Motor neuron (in vitro differentiated cells): Measurements from ENCODE around the gene ECI2. TPM values are rescaled to one million over a fixed set of nuclear protein-coding genes. Genes with fewer than 3 reads are reported as not detected.
"Not testable (repeated sequence)": the region's sequence is repeated elsewhere in the genome, so short reads cannot be mapped to it uniquely, and the experiment has no call there.

Experiments
- ATAC-seq, 8 experiments: fragments of 200-7000 bp; cut with Tn5 transposase; replicated peaks in 6 of 8; 2 replicates each; pipeline ENCODE4 v1.8.0; 2021; ENCODE audit warnings: mild to moderate bottlenecking in 8 of 8, moderate library complexity in 8 of 8
- H3K27ac ChIP-seq, 2 donors: fragments of 250-450 bp; sonication (Bioruptor Pico); 2 replicates each; pipeline ENCODE4 v1.9.0; 2021; ENCODE audit warnings: antibody characterized with exemption in 2 of 2, mild to moderate bottlenecking in 2 of 2, moderate library complexity in 1 of 2
- H3K4me1 ChIP-seq, 2 donors: fragments of 250-450 bp; sonication (Bioruptor Pico); replicated peaks in 1 of 2; 2 replicates each; pipeline ENCODE4 v1.6.1; 2021; ENCODE audit warnings: antibody characterized with exemption in 2 of 2, mild to moderate bottlenecking in 2 of 2, moderate library complexity in 1 of 2
- H3K4me3 ChIP-seq, 5 donors: fragments of 250-450 bp; sonication (Bioruptor Pico); 2 replicates each; pipeline ENCODE4 v1.9.0; 2021; ENCODE audit warnings: antibody characterized with exemption in 5 of 5, mild to moderate bottlenecking in 5 of 5, moderate library complexity in 4 of 5
- WGBS, 10 experiments: fragments of 450-650 bp; shearing (Covaris generic); methylation state at CpG; one replicate each; pipeline ENCODE4 v1.0.0; 2022; 5-methylcytosine and 5-hydroxymethylcytosine counted together
- in situ Hi-C, 9 experiments: fragments of 400-800 bp; cut with MboI; loops; one replicate each; pipeline ENCODE4 v1.15.0; 2021; ENCODE audit warnings: low sequenced_read_pairs in 9 of 9, low pct_unique_long_range_greater_than_20kb in 2 of 9; ENCODE audit not compliant: unreplicated experiment in 9 of 9
- total RNA-seq, 8 experiments: library from RNA; unstranded; fragments of 300-600 nt; gene quantifications; 2 replicates each; pipeline versions ENCODE4 v1.2.3 to v1.2.4, GENCODE V29; 2022

The ECI2 gene
- total RNA-seq, 8 experiments from 2014 or later: 22.5 to 76.5 (median 40.2) TPM

- ATAC-seq: no peak
- no peak overlapping the region for H3K4me3 ChIP-seq
- WGBS, 10 experiments: 93 to 100% (median 98%) methylated on average over 2 to 3 of the region's 3 CpGs
- no peaks in the 10 kb centered on the region for H3K4me1 ChIP-seq
- in situ Hi-C loops: no loop called here
- no peak overlapping the region for H3K27ac ChIP-seq
Observed at GRCh38 chr6:4112366-4112765, 23.0 kb downstream of the ECI2 start.

- in situ Hi-C loops, H3K4me3 ChIP-seq, H3K27ac ChIP-seq, ATAC-seq, H3K4me1 ChIP-seq: not testable (repeated sequence)
- 64 to 100% (median 81%) methylated on average over 1 to 4 of the region's 4 CpGs for WGBS, 10 experiments
Observed at GRCh38 chr6:4109363-4109815, 26.0 kb downstream of the ECI2 start.

GRCh38 chr6:4108561-4109093 is 26.7 kb downstream of the ECI2 start:
- in situ Hi-C loops: no loop called here
- 50 to 92% (median 86%) methylated on average over 2 to 9 of the region's 9 CpGs for WGBS, 10 experiments
- Histone ChIP-seq H3K4me3 (no peak overlapping the region), H3K4me1 (no peaks in the 10 kb centered on the region), H3K27ac (no peak overlapping the region)
- ATAC-seq: no peak

- Histone ChIP-seq H3K4me3 (no peak overlapping the region), H3K4me1 (no peaks in the 10 kb centered on the region), H3K27ac (no peak overlapping the region)
- in situ Hi-C loops: no loop called here
- no peak for ATAC-seq
- 13 to 90% (median 75%) methylated on average over 1 to 2 of the region's 2 CpGs; no CpG with 5 or more reads in 1 of the 10 experiments for WGBS, 10 experiments
Observed at GRCh38 chr6:4107873-4108272, 27.5 kb downstream of the ECI2 start.

GRCh38 chr6:4105980-4106536 is 29.3 kb downstream of the ECI2 start:
- in situ Hi-C loops: no loop called here
- H3K4me3 ChIP-seq: no peak overlapping the region
- H3K4me1 ChIP-seq: no peaks in the 10 kb centered on the region
- ATAC-seq: no peak
- 53 to 89% (median 76%) methylated on average over 1 to 4 of the region's 4 CpGs for WGBS, 10 experiments
- H3K27ac ChIP-seq: no peak overlapping the region

GRCh38 chr6:4103929-4104328 is 31.4 kb downstream of the ECI2 start:
- in situ Hi-C loops: no loop called here
- Histone ChIP-seq H3K27ac (no peak overlapping the region), H3K4me3 (no peak overlapping the region), H3K4me1 (no peaks in the 10 kb centered on the region)
- no peak for ATAC-seq
- 60 to 93% (median 85%) methylated on average over 1 to 3 of the region's 5 CpGs; no CpG with 5 or more reads in 4 of the 10 experiments for WGBS, 10 experiments

GRCh38 chr6:4102687-4103244 is 32.6 kb downstream of the ECI2 start:
- H3K27ac ChIP-seq: no peak overlapping the region
- peak in 2 of 8 experiments; percentile 50 to 86 for ATAC-seq
- in situ Hi-C loops: no loop called here
- no peaks in the 10 kb centered on the region for H3K4me1 ChIP-seq
- 48 to 80% (median 68%) methylated on average over 2 to 6 of the region's 6 CpGs for WGBS, 10 experiments
- H3K4me3 ChIP-seq: no peak overlapping the region

GRCh38 chr6:4101298-4101697 is 34.1 kb downstream of the ECI2 start:
- Histone ChIP-seq H3K4me1 (no peaks in the 10 kb centered on the region), H3K4me3 (no peak overlapping the region), H3K27ac (no peak overlapping the region)
- in situ Hi-C loops: no loop called here
- no peak for ATAC-seq
- WGBS, 10 experiments: 17 to 90% (median 78%) methylated on average over 1 to 3 of the region's 3 CpGs; no CpG with 5 or more reads in 1 of the 10 experiments

GRCh38 chr6:4100655-4101054 is 34.7 kb downstream of the ECI2 start:
- in situ Hi-C loops: no loop called here
- Histone ChIP-seq H3K4me3 (no peak overlapping the region), H3K27ac (no peak overlapping the region), H3K4me1 (no peaks in the 10 kb centered on the region)
- 37 to 100% (median 78%) methylated on average over 1 to 5 of the region's 5 CpGs; no CpG with 5 or more reads in 1 of the 10 experiments for WGBS, 10 experiments
- ATAC-seq: no peak

- no peaks in the 10 kb centered on the region for H3K4me1 ChIP-seq
- no peak for ATAC-seq
- no peak overlapping the region for H3K4me3 ChIP-seq
- in situ Hi-C loops: no loop called here
- 0 to 80% (median 33%) methylated on average over 1 of the region's 1 CpG; no CpG with 5 or more reads in 3 of the 10 experiments for WGBS, 10 experiments
- H3K27ac ChIP-seq: no peak overlapping the region
Observed at GRCh38 chr6:4093288-4093687, 42.1 kb downstream of the ECI2 start.

- WGBS, 10 experiments: 70 to 100% (median 90%) methylated on average over 1 to 7 of the region's 7 CpGs
- in situ Hi-C loops: no loop called here
- Histone ChIP-seq H3K4me1 (no peaks in the 10 kb centered on the region), H3K4me3 (no peak overlapping the region), H3K27ac (no peak overlapping the region)
- ATAC-seq: no peak
Observed at GRCh38 chr6:4091941-4092340, 43.4 kb downstream of the ECI2 start.

GRCh38 chr6:4090043-4090442 is 45.3 kb downstream of the ECI2 start:
- ATAC-seq, H3K27ac ChIP-seq, H3K4me1 ChIP-seq, H3K4me3 ChIP-seq, in situ Hi-C loops: not testable (repeated sequence)
- 70 to 96% (median 90%) methylated on average over 2 to 7 of the region's 26 CpGs; no CpG with 5 or more reads in 6 of the 10 experiments for WGBS, 10 experiments

- 50 to 94% (median 86%) methylated on average over 1 to 6 of the region's 7 CpGs; no CpG with 5 or more reads in 3 of the 10 experiments for WGBS, 10 experiments
- H3K4me1 ChIP-seq: peaks cover 0 to 2% of the 10 kb centered on the region in 2 donors
- in situ Hi-C loops: no loop called here
- no peak for ATAC-seq
- no peak overlapping the region for H3K4me3 ChIP-seq
- no peak overlapping the region for H3K27ac ChIP-seq
Observed at GRCh38 chr6:4088704-4089103, 46.7 kb downstream of the ECI2 start.

- Histone ChIP-seq H3K4me3 (no peak overlapping the region), H3K27ac (no peak overlapping the region), H3K4me1 (peaks cover 0 to 2% of the 10 kb centered on the region in 2 donors)
- no peak for ATAC-seq
- in situ Hi-C loops: no loop called here
- 0 to 100% (median 88%) methylated on average over 1 of the region's 1 CpG; no CpG with 5 or more reads in 2 of the 10 experiments for WGBS, 10 experiments
Observed at GRCh38 chr6:4085332-4085700, 50.1 kb downstream of the ECI2 start.
